GM23338 (cell line): ENCODE data around the gene MAP3K10. TPM values are rescaled to one million over a fixed set of nuclear protein-coding genes. Genes with fewer than 3 reads are reported as not detected.

Experiments used
- ATAC-seq: fragments of 200-7000 bp; cut with Tn5 transposase; 3 replicates; pipeline ENCODE4 v1.9.1; 2020
- DNase-seq: peaks from one replicate; pipeline ENCODE4 v3.0.0-alpha.2; 2015; ENCODE audit warnings: low spot score
- H2AFZ ChIP-seq: fragments of 200-600 bp; sonication (generic); 2 replicates; pipeline ENCODE4 v1.8.0; 2016; ENCODE audit warnings: antibody characterized with exemption, mild to moderate bottlenecking, moderate library complexity
- H3F3A ChIP-seq: fragments of 200-600 bp; sonication (generic); replicated peaks from 2 replicates; pipeline ENCODE4 v1.8.0; 2017; ENCODE audit warnings: antibody characterized with exemption, mixed run types, low read depth
- H3K27ac ChIP-seq: fragments of 200-600 bp; sonication (generic); 2 replicates; pipeline ENCODE4 v1.6.1; 2016; ENCODE audit warnings: low read depth
- H3K27me3 ChIP-seq: fragments of 200-600 bp; sonication (generic); 2 replicates; pipeline ENCODE4 v1.8.0; 2016; ENCODE audit warnings: mild to moderate bottlenecking, mixed run types, moderate library complexity; ENCODE audit not compliant: insufficient read depth
- H3K36me3 ChIP-seq: fragments of 200-600 bp; sonication (generic); 2 replicates; pipeline ENCODE4 v1.8.0; 2016; ENCODE audit warnings: mild to moderate bottlenecking; ENCODE audit not compliant: insufficient read depth
- H3K4me1 ChIP-seq: fragments of 200-600 bp; sonication (generic); 2 replicates; pipeline ENCODE4 v1.8.0; 2016; ENCODE audit warnings: mild to moderate bottlenecking, moderate library complexity; ENCODE audit not compliant: insufficient read depth
- H3K4me2 ChIP-seq: fragments of 200-600 bp; sonication (generic); 2 replicates; pipeline ENCODE4 v1.7.1; 2017; ENCODE audit warnings: mixed run types
- H3K4me3 ChIP-seq: fragments of 200-600 bp; sonication (generic); 2 replicates; pipeline ENCODE4 v1.6.1; 2016; ENCODE audit warnings: mixed run types
- H3K79me2 ChIP-seq: fragments of 200-600 bp; sonication (generic); replicated peaks from 2 replicates; pipeline ENCODE4 v1.8.0; 2017; ENCODE audit warnings: mild to moderate bottlenecking; ENCODE audit not compliant: insufficient read depth
- H3K9me2 ChIP-seq: fragments of 200-600 bp; sonication (generic); 2 replicates; pipeline ENCODE4 v1.8.0; 2017; ENCODE audit not compliant: insufficient read depth
- H4K20me1 ChIP-seq: fragments of 200-600 bp; sonication (generic); replicated peaks from 2 replicates; pipeline ENCODE4 v1.8.0; 2017; ENCODE audit warnings: mild to moderate bottlenecking; ENCODE audit not compliant: insufficient read depth
- H3K27ac Mint-ChIP-seq: 2 replicates; pipeline ENCODE4 v1.8.0; 2020; ENCODE audit warnings: inconsistent platforms, mild to moderate bottlenecking, moderate library complexity, mixed read lengths
- H3K27me3 Mint-ChIP-seq: 3 replicates; pipeline ENCODE4 v1.8.0; 2022; ENCODE audit warnings: low read depth, mild to moderate bottlenecking, moderate library complexity, mixed read lengths, inconsistent platforms; ENCODE audit not compliant: insufficient read depth, poor library complexity
- H3K36me3 Mint-ChIP-seq: 3 replicates; pipeline ENCODE4 v1.8.0; 2021; ENCODE audit warnings: low read depth, mild to moderate bottlenecking, inconsistent platforms, moderate library complexity, mixed read lengths
- H3K4me1 Mint-ChIP-seq: 3 replicates; pipeline ENCODE4 v1.8.0; 2020; ENCODE audit warnings: mild to moderate bottlenecking, inconsistent platforms, mixed read lengths
- H3K4me3 Mint-ChIP-seq: 3 replicates; pipeline ENCODE4 v1.8.0; 2021; ENCODE audit warnings: moderate library complexity, mild to moderate bottlenecking, inconsistent platforms, mixed read lengths
- H3K9me3 Mint-ChIP-seq: 3 replicates; pipeline ENCODE4 v1.8.0; 2020; ENCODE audit warnings: moderate library complexity, mild to moderate bottlenecking, inconsistent platforms, mixed read lengths
- CREB1 ChIP-seq: fragments of 250-450 bp; sonication (Bioruptor Pico); IDR thresholded peaks from 2 replicates; pipeline ENCODE4 v1.5.0; 2020; ENCODE audit warnings: low read depth, mild to moderate bottlenecking, moderate library complexity
- CTCF ChIP-seq, 2 experiments: fragments of 200-600 bp in 1 of 2; sonication (generic) in 1 of 2; conservative IDR thresholded peaks; 2 replicates each; pipeline versions ENCODE4 v1.5.1 to v1.6.1; 2016 to 2017; ENCODE audit warnings: antibody characterized with exemption in 2 of 2, low read depth in 2 of 2, mild to moderate bottlenecking in 2 of 2, moderate library complexity in 1 of 2
- ETS1 ChIP-seq: IDR thresholded peaks from 2 replicates; pipeline ENCODE4 v1.6.1; 2016; ENCODE audit warnings: antibody characterized with exemption
- EZH2 ChIP-seq: fragments of 200-600 bp; sonication (generic); IDR thresholded peaks from one replicate; pipeline ENCODE4 v1.8.0; 2017; ENCODE audit warnings: antibody characterized with exemption, mild to moderate bottlenecking, low read depth; ENCODE audit not compliant: unreplicated experiment
- EZH2phosphoT487 ChIP-seq: fragments of 200-600 bp; sonication (generic); IDR thresholded peaks from one replicate; pipeline ENCODE4 v1.8.1; 2018; ENCODE audit warnings: antibody characterized with exemption; ENCODE audit not compliant: unreplicated experiment
- JUNB ChIP-seq: IDR thresholded peaks from one replicate; pipeline ENCODE4 v1.6.1; 2016; ENCODE audit warnings: antibody characterized with exemption; ENCODE audit not compliant: unreplicated experiment
- NANOG ChIP-seq: IDR thresholded peaks from 2 replicates; pipeline ENCODE4 v1.6.1; 2016; ENCODE audit warnings: antibody characterized with exemption, borderline replicate concordance
- POLR2AphosphoS5 ChIP-seq: IDR thresholded peaks from 2 replicates; pipeline ENCODE4 v1.6.1; 2016; ENCODE audit warnings: antibody characterized with exemption, low read depth
- REST ChIP-seq: IDR thresholded peaks from one replicate; pipeline ENCODE4 v1.6.1; 2018; ENCODE audit warnings: antibody characterized with exemption; ENCODE audit not compliant: unreplicated experiment
- STAT1 ChIP-seq: IDR thresholded peaks from one replicate; pipeline ENCODE4 v1.6.1; 2016; ENCODE audit warnings: antibody characterized with exemption; ENCODE audit not compliant: unreplicated experiment
- ZNF114 ChIP-seq: fragments of 250-450 bp; sonication (Bioruptor Pico); IDR thresholded peaks from 2 replicates; pipeline ENCODE4 v1.5.0; 2020; ENCODE audit warnings: mild to moderate bottlenecking, moderate library complexity
- ZNF331 ChIP-seq: fragments of 250-450 bp; sonication (Bioruptor Pico); IDR thresholded peaks from 2 replicates; pipeline ENCODE4 v1.5.0; 2020; ENCODE audit warnings: low read depth, mild to moderate bottlenecking, moderate library complexity
- polyA plus RNA-seq: library from polyadenylated mRNA; unstranded; fragments of >200 nt; fragmentation: Nextera tagmentation; extraction: Ambion mirVana; gene quantifications from 2 replicates; pipeline ENCODE4 v1.2.1, GENCODE V29; 2016
- total RNA-seq: library from RNA; depleted of rRNA; stranded (reverse); fragments of >200 nt; shearing (Covaris generic); gene quantifications from 2 replicates; pipeline ENCODE4 v1.2.3, GENCODE V29; 2014
- TF ChIP-seq, protein P1 (sequence below): fragments of 250-450 bp; sonication (Bioruptor Pico); IDR thresholded peaks from 2 replicates; pipeline ENCODE4 v1.5.0; 2020; ENCODE audit warnings: mild to moderate bottlenecking, moderate library complexity

MAP3K10 gene
- total and polyA plus RNA-seq, 2 experiments from 2014 or later, result 5.9 to 13.7 TPM

DNA sequence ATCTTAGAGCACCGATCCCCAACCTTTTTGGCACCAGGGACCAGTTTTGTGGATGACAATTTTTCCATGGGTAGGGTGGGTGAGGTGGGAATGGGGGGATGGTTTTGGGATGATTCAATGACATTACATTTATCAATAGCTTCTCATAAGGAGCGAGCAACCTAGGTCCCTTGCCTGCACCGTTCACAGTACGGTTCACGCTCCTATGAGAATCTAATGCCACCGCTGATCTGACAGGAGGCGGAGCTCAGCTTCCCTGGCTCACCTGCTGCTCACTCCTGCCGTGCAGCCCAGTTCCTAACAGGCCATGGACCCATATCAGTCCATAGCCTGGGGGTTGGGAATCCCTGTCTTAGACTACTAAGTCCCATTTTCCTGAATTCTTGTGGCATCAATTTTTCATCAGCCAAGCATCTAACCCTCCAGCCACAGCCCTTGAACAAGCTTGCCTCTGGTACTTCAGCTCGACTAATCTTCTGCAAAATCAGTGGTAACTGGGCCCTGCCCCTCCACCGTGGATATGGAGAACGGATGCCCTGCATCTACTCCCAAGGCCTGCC is 37.0 kb upstream of the MAP3K10 start:
- H2AFZ ChIP-seq, result no peak overlapping the region
- ATAC-seq (no peak), DNase-seq (no peak)
- no peaks in the 10 kb centered on the region for H3K9me2 ChIP-seq
- Mint-ChIP-seq H3K27me3 (peaks cover 2% of the 10 kb centered on the region), H3K9me3 (peaks cover 9% of the 10 kb centered on the region; the same call in 2 of the 3 replicates), H3K27ac (no peak overlapping the region), H3K4me1 (no peaks in the 10 kb centered on the region), H3K36me3 (no peaks in the 10 kb centered on the region), H3K4me3 (no peak overlapping the region)
- no peak overlapping the region for H3K4me2 ChIP-seq
- H3K27ac ChIP-seq, result no peak overlapping the region
- H4K20me1 ChIP-seq, result no peaks in the 10 kb centered on the region
- H3K27me3 ChIP-seq, result no peaks in the 10 kb centered on the region
- H3K79me2 ChIP-seq, result no peaks in the 10 kb centered on the region
- H3K4me3 ChIP-seq, result no peak overlapping the region
- H3F3A ChIP-seq, result no peaks in the 10 kb centered on the region
- no peaks in the 10 kb centered on the region for H3K4me1 ChIP-seq
- H3K36me3 ChIP-seq, result no peaks in the 10 kb centered on the region
- TF ChIP-seq STAT1 (no peak), JUNB (no peak), REST (no peak), EZH2phosphoT487 (no peak), NANOG (no peak), ETS1 (no peak), ZNF114 (no peak), POLR2AphosphoS5 (no peak), ZNF331 (CRISPR knock-in tag) (no peak), EZH2 (no peak), CTCF (conservative IDR thresholded peaks at IDR 0.05; ENCODE audit: low read depth in 2 of 2) (no peak), CREB1 (CRISPR knock-in tag) (no peak)
- TF ChIP-seq, protein P1, sequence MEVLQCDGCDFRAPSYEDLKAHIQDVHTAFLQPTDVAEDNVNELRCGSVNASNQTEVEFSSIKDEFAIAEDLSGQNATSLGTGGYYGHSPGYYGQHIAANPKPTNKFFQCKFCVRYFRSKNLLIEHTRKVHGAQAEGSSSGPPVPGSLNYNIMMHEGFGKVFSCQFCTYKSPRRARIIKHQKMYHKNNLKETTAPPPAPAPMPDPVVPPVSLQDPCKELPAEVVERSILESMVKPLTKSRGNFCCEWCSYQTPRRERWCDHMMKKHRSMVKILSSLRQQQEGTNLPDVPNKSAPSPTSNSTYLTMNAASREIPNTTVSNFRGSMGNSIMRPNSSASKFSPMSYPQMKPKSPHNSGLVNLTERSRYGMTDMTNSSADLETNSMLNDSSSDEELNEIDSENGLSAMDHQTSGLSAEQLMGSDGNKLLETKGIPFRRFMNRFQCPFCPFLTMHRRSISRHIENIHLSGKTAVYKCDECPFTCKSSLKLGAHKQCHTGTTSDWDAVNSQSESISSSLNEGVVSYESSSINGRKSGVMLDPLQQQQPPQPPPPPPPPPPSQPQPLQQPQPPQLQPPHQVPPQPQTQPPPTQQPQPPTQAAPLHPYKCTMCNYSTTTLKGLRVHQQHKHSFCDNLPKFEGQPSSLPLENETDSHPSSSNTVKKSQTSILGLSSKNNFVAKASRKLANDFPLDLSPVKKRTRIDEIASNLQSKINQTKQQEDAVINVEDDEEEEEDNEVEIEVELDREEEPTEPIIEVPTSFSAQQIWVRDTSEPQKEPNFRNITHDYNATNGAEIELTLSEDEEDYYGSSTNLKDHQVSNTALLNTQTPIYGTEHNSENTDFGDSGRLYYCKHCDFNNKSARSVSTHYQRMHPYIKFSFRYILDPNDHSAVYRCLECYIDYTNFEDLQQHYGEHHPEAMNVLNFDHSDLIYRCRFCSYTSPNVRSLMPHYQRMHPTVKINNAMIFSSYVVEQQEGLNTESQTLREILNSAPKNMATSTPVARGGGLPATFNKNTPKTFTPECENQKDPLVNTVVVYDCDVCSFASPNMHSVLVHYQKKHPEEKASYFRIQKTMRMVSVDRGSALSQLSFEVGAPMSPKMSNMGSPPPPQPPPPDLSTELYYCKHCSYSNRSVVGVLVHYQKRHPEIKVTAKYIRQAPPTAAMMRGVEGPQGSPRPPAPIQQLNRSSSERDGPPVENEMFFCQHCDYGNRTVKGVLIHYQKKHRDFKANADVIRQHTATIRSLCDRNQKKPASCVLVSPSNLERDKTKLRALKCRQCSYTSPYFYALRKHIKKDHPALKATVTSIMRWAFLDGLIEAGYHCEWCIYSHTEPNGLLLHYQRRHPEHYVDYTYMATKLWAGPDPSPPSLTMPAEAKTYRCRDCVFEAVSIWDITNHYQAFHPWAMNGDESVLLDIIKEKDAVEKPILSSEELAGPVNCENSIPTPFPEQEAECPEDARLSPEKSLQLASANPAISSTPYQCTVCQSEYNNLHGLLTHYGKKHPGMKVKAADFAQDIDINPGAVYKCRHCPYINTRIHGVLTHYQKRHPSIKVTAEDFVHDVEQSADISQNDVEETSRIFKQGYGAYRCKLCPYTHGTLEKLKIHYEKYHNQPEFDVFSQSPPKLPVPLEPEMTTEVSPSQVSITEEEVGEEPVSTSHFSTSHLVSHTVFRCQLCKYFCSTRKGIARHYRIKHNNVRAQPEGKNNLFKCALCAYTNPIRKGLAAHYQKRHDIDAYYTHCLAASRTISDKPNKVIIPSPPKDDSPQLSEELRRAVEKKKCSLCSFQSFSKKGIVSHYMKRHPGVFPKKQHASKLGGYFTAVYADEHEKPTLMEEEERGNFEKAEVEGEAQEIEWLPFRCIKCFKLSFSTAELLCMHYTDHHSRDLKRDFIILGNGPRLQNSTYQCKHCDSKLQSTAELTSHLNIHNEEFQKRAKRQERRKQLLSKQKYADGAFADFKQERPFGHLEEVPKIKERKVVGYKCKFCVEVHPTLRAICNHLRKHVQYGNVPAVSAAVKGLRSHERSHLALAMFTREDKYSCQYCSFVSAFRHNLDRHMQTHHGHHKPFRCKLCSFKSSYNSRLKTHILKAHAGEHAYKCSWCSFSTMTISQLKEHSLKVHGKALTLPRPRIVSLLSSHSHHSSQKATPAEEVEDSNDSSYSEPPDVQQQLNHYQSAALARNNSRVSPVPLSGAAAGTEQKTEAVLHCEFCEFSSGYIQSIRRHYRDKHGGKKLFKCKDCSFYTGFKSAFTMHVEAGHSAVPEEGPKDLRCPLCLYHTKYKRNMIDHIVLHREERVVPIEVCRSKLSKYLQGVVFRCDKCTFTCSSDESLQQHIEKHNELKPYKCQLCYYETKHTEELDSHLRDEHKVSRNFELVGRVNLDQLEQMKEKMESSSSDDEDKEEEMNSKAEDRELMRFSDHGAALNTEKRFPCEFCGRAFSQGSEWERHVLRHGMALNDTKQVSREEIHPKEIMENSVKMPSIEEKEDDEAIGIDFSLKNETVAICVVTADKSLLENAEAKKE (CRISPR knock-in tag), result no peak
